ENCODE measurements around the gene ALDH5A1. TPM values are rescaled to one million over a fixed set of nuclear protein-coding genes. Genes with fewer than 3 reads are reported as not detected.

Gene ALDH5A1
- total RNA-seq, 2 donors from 2014 or later: 11.1 to 22.6 TPM

- Histone ChIP-seq H3K27ac (no peak overlapping the region), H3K9me3 (no peaks in the 10 kb centered on the region), H3K36me3 (no peaks in the 10 kb centered on the region), H3K4me3 (no peak overlapping the region), H3K27me3 (replicated peaks; ENCODE audit: insufficient read depth) (no peaks in the 10 kb centered on the region), H3K4me1 (replicated peaks) (no peaks in the 10 kb centered on the region)
- TF ChIP-seq CTCF (IDR thresholded peaks at IDR 0.05): no peak
- TF ChIP-seq POLR2A (IDR thresholded peaks at IDR 0.05): no peak
- no peak for TF ChIP-seq POLR2AphosphoS5 (IDR thresholded peaks at IDR 0.05)
- DNase-seq (ENCODE audit: low spot score): no peak
- intact Hi-C loops (cut with DNase I): no loop called here
- WGBS: 88% methylated on average over 5 of the region's 5 CpGs
These were observed 13.3 kb upstream of the ALDH5A1 start for GRCh38 chr6:24481449-24481848.

- DNase-seq (ENCODE audit: low spot score): no peak
- TF ChIP-seq CTCF (IDR thresholded peaks at IDR 0.05) (no peak), POLR2A (IDR thresholded peaks at IDR 0.05) (no peak)
- intact Hi-C loops (cut with DNase I): no loop called here
- no peaks in the 10 kb centered on the region for H3K36me3 ChIP-seq
- no peak overlapping the region for H3K4me3 ChIP-seq
- H3K4me1 ChIP-seq (replicated peaks): peaks cover under 1% of the 10 kb centered on the region
- WGBS: 89% methylated on average over 7 of the region's 7 CpGs
- H3K9me3 ChIP-seq: no peaks in the 10 kb centered on the region
- H3K27me3 ChIP-seq (replicated peaks; ENCODE audit: insufficient read depth): no peaks in the 10 kb centered on the region
- no peak overlapping the region for H3K27ac ChIP-seq
These were observed 10.0 kb upstream of the ALDH5A1 start for GRCh38 chr6:24484657-24485323.

DNA sequence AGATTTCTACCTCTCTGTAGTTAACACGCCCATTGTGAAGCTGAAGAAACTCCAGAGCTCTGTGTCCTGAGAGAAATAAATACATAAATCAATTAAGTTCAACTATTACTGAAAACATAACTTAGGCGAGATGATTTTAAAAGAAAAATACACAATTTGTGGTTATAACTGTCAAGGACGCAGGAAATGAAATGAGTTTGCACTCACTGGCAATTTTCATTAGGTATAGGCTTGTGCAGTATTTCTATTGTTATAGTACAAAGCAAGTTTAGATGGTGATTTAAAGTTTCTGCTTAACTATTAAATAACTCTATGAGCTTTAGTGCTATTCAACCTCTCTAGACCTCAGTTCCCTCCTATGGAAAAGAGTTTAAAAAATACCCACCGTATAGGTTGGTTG lies 8.7 kb upstream of the ALDH5A1 start:
- Histone ChIP-seq H3K4me3 (no peak overlapping the region), H3K27ac (no peak overlapping the region), H3K4me1 (replicated peaks) (peaks cover 5% of the 10 kb centered on the region), H3K27me3 (replicated peaks; ENCODE audit: insufficient read depth) (no peaks in the 10 kb centered on the region), H3K36me3 (no peaks in the 10 kb centered on the region), H3K9me3 (no peaks in the 10 kb centered on the region)
- DNase-seq (ENCODE audit: low spot score): no peak
- 82% methylated on average over 4 of the region's 4 CpGs for WGBS
- intact Hi-C loops (cut with DNase I): no loop called here
- TF ChIP-seq CTCF (IDR thresholded peaks at IDR 0.05): no peak
- no peak for TF ChIP-seq POLR2AphosphoS5 (IDR thresholded peaks at IDR 0.05)
- TF ChIP-seq POLR2A (IDR thresholded peaks at IDR 0.05): no peak

DNA sequence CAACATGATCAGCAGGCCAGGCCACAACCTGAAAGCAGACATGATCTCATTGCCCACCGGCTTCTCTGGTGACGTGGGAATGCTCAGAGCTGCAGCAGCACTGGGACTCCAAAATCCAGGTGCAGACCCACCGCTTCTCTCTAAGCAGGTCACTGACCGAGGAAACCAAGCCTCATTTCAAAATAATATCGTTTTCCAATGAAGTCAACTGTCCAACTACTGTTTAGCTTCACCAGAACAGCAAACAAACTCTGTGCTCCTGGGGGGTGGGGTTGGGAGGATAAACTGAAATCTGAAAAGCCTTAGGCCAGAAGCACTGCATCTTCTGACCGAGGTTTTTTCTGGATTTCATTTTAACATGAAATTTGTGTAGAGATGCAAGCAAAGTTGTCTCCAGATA lies 5.3 kb upstream of the ALDH5A1 start, which contains the start of gene GPLD1:
GPLD1 (minus strand) TSS at position 109 of the 400 bp plus-strand sequence; CDS start at position 42, 67 bp downstream.
- no peak for TF ChIP-seq POLR2AphosphoS5 (IDR thresholded peaks at IDR 0.05)
- TF ChIP-seq POLR2A (IDR thresholded peaks at IDR 0.05): no peak
- TF ChIP-seq CTCF (IDR thresholded peaks at IDR 0.05): no peak
- no peak for DNase-seq (ENCODE audit: low spot score)
- Histone ChIP-seq H3K4me1 (replicated peaks) (peaks cover 5% of the 10 kb centered on the region), H3K27ac (no peak within 1 kb of the TSS), H3K4me3 (no peak within 1 kb of the TSS), H3K27me3 (replicated peaks; ENCODE audit: insufficient read depth) (no peaks in the 10 kb centered on the region), H3K36me3 (no peaks in the 10 kb centered on the region), H3K9me3 (no peaks in the 10 kb centered on the region)
- intact Hi-C loops (cut with DNase I): no loop called here
- whole genome bisulfite sequencing: 72% methylated on average over 6 of the region's 6 CpGs

GRCh38 chr6:24489881-24490280 lies 4.9 kb upstream of the ALDH5A1 start:
- Histone ChIP-seq H3K9me3 (no peaks in the 10 kb centered on the region), H3K27me3 (replicated peaks; ENCODE audit: insufficient read depth) (no peaks in the 10 kb centered on the region), H3K4me1 (replicated peaks) (peaks cover 5% of the 10 kb centered on the region), H3K27ac (no peak overlapping the region), H3K36me3 (no peaks in the 10 kb centered on the region), H3K4me3 (no peak overlapping the region)
- 69% methylated on average over 2 of the region's 2 CpGs for WGBS
- TF ChIP-seq POLR2A (IDR thresholded peaks at IDR 0.05) (no peak), POLR2AphosphoS5 (IDR thresholded peaks at IDR 0.05) (peak; percentile 61), CTCF (IDR thresholded peaks at IDR 0.05) (no peak)
- peak; percentile 38 for DNase-seq (ENCODE audit: low spot score)
- intact Hi-C loops (cut with DNase I): no loop called here
